ENCODE results near the gene UHMK1.

UHMK1 gene

GRCh38 chr1:162475089-162475488, 22.5 kb upstream of the UHMK1 start:
- Histone ChIP-seq H3K4me2 (ENCODE audit: low read length) (no peak overlapping the region), H3K9ac (ENCODE audit: low read length) (no peak overlapping the region), H3K27ac (ENCODE audit: low read length) (no peak overlapping the region), H3K27me3 (ENCODE audit: low read depth, low read length) (no peaks in the 10 kb centered on the region), H3K4me1 (ENCODE audit: low read length) (no peaks in the 10 kb centered on the region), H3K9me3 (ENCODE audit: insufficient read depth, low read length) (peaks cover 6% of the 10 kb centered on the region; the same call in 1 of the 2 replicates), H3K4me3 (ENCODE audit: low read length) (no peak overlapping the region), H3K36me3 (replicated peaks; ENCODE audit: low read depth, low read length) (no peaks in the 10 kb centered on the region), H3K79me2 (ENCODE audit: low read length) (no peaks in the 10 kb centered on the region), H2AFZ (ENCODE audit: low read depth, low read length) (no peak overlapping the region), H4K20me1 (ENCODE audit: insufficient read depth, low read length) (no peaks in the 10 kb centered on the region)
- TF ChIP-seq CTCF (IDR thresholded peaks at IDR 0.05; ENCODE audit: low read depth, low read length) (no peak), EZH2phosphoT487 (IDR thresholded peaks at IDR 0.05; ENCODE audit: low read depth) (no peak)

GRCh38 chr1:162475539-162476185, 22.0 kb upstream of the UHMK1 start:
- Histone ChIP-seq H3K36me3 (replicated peaks; ENCODE audit: low read depth, low read length) (no peaks in the 10 kb centered on the region), H3K9ac (ENCODE audit: low read length) (no peak overlapping the region), H3K27me3 (ENCODE audit: low read depth, low read length) (no peaks in the 10 kb centered on the region), H3K9me3 (ENCODE audit: insufficient read depth, low read length) (peaks cover 6% of the 10 kb centered on the region; the same call in 1 of the 2 replicates), H3K27ac (ENCODE audit: low read length) (no peak overlapping the region), H3K4me2 (ENCODE audit: low read length) (no peak overlapping the region), H3K79me2 (ENCODE audit: low read length) (no peaks in the 10 kb centered on the region), H3K4me1 (ENCODE audit: low read length) (no peaks in the 10 kb centered on the region), H2AFZ (ENCODE audit: low read depth, low read length) (no peak overlapping the region), H4K20me1 (ENCODE audit: insufficient read depth, low read length) (no peaks in the 10 kb centered on the region), H3K4me3 (ENCODE audit: low read length) (no peak overlapping the region)
- TF ChIP-seq CTCF (IDR thresholded peaks at IDR 0.05; ENCODE audit: low read depth, low read length) (no peak), EZH2phosphoT487 (IDR thresholded peaks at IDR 0.05; ENCODE audit: low read depth) (no peak)

GRCh38 chr1:162476620-162477019, 21.0 kb upstream of the UHMK1 start:
- Histone ChIP-seq H3K4me1 (ENCODE audit: low read length) (no peaks in the 10 kb centered on the region), H3K4me3 (ENCODE audit: low read length) (no peak overlapping the region), H3K27ac (ENCODE audit: low read length) (no peak overlapping the region), H3K9ac (ENCODE audit: low read length) (no peak overlapping the region), H4K20me1 (ENCODE audit: insufficient read depth, low read length) (no peaks in the 10 kb centered on the region), H3K27me3 (ENCODE audit: low read depth, low read length) (peaks cover 4% of the 10 kb centered on the region; the same call in 1 of the 2 replicates), H3K36me3 (replicated peaks; ENCODE audit: low read depth, low read length) (no peaks in the 10 kb centered on the region), H3K9me3 (ENCODE audit: insufficient read depth, low read length) (peaks cover 6% of the 10 kb centered on the region; the same call in 1 of the 2 replicates), H2AFZ (ENCODE audit: low read depth, low read length) (no peak overlapping the region), H3K79me2 (ENCODE audit: low read length) (no peaks in the 10 kb centered on the region), H3K4me2 (ENCODE audit: low read length) (no peak overlapping the region)
- TF ChIP-seq EZH2phosphoT487 (IDR thresholded peaks at IDR 0.05; ENCODE audit: low read depth) (no peak), CTCF (IDR thresholded peaks at IDR 0.05; ENCODE audit: low read depth, low read length) (no peak)

- Histone ChIP-seq H3K36me3 (replicated peaks; ENCODE audit: low read depth, low read length) (no peaks in the 10 kb centered on the region), H3K9ac (ENCODE audit: low read length) (no peak overlapping the region), H3K27ac (ENCODE audit: low read length) (no peak overlapping the region), H3K4me3 (ENCODE audit: low read length) (no peak overlapping the region), H2AFZ (ENCODE audit: low read depth, low read length) (no peak overlapping the region), H3K9me3 (ENCODE audit: insufficient read depth, low read length) (no peaks in the 10 kb centered on the region), H3K4me2 (ENCODE audit: low read length) (no peak overlapping the region), H4K20me1 (ENCODE audit: insufficient read depth, low read length) (no peaks in the 10 kb centered on the region), H3K79me2 (ENCODE audit: low read length) (no peaks in the 10 kb centered on the region), H3K4me1 (ENCODE audit: low read length) (no peaks in the 10 kb centered on the region), H3K27me3 (ENCODE audit: low read depth, low read length) (peaks cover 4% of the 10 kb centered on the region; the same call in 1 of the 2 replicates)
- TF ChIP-seq EZH2phosphoT487 (IDR thresholded peaks at IDR 0.05; ENCODE audit: low read depth) (no peak), CTCF (IDR thresholded peaks at IDR 0.05; ENCODE audit: low read depth, low read length) (no peak)
Measured at GRCh38 chr1:162485236-162485635, 12.4 kb upstream of the UHMK1 start.
